NB4 (cell line): ENCODE measurements around the gene IGFBP5.

Experiments used
- MYC ChIP-seq: IDR thresholded peaks from 2 replicates; pipeline ENCODE4 v1.6.1; 2011; ENCODE audit warnings: low read depth, low read length
- POLR2A ChIP-seq: IDR thresholded peaks from 2 replicates; pipeline ENCODE4 v1.6.1; 2011; ENCODE audit warnings: mild to moderate bottlenecking; ENCODE audit not compliant: insufficient read length; ENCODE audit errors: extremely low read depth
- TF ChIP-seq, protein P1 (sequence below): IDR thresholded peaks from one replicate; pipeline ENCODE4 v1.5.1; 2012; ENCODE audit warnings: low read depth, low read length
- TF ChIP-seq, protein P2 (sequence below): IDR thresholded peaks from 2 replicates; pipeline ENCODE4 v1.6.1; 2011; ENCODE audit warnings: low read depth, low read length

DNA sequence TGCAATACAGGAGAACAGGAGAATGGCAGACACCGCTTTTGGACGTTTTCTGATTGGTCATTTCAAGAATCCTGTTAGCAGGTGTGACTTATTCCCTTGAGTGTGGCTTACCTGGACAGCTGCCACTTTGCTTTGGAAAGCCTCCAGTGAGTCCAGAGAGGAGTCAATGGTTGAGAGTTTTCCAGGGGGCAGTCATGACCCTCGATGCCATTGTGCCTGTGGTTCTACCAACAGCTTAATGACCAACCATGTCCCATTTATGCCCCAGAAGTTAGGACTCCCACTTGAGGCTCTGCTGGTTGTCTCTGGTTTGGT, 49.8 kb downstream of the IGFBP5 start:
- TF ChIP-seq, protein P1, sequence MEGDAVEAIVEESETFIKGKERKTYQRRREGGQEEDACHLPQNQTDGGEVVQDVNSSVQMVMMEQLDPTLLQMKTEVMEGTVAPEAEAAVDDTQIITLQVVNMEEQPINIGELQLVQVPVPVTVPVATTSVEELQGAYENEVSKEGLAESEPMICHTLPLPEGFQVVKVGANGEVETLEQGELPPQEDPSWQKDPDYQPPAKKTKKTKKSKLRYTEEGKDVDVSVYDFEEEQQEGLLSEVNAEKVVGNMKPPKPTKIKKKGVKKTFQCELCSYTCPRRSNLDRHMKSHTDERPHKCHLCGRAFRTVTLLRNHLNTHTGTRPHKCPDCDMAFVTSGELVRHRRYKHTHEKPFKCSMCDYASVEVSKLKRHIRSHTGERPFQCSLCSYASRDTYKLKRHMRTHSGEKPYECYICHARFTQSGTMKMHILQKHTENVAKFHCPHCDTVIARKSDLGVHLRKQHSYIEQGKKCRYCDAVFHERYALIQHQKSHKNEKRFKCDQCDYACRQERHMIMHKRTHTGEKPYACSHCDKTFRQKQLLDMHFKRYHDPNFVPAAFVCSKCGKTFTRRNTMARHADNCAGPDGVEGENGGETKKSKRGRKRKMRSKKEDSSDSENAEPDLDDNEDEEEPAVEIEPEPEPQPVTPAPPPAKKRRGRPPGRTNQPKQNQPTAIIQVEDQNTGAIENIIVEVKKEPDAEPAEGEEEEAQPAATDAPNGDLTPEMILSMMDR, result no peak
- TF ChIP-seq, protein P2, sequence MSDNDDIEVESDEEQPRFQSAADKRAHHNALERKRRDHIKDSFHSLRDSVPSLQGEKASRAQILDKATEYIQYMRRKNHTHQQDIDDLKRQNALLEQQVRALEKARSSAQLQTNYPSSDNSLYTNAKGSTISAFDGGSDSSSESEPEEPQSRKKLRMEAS, result no peak
- no peak for TF ChIP-seq MYC
- TF ChIP-seq POLR2A, result no peak
